ENCODE data around the gene LRMDA.

LRMDA gene

GRCh38 chr10:75431180-75432111 is at the start of gene LRMDA:
Gene LRMDA (plus strand): TSS chr10:75431624.
- no peak for DNase-seq (ENCODE audit: low read depth in 1 of 2, low spot score in 1 of 2)

DNA sequence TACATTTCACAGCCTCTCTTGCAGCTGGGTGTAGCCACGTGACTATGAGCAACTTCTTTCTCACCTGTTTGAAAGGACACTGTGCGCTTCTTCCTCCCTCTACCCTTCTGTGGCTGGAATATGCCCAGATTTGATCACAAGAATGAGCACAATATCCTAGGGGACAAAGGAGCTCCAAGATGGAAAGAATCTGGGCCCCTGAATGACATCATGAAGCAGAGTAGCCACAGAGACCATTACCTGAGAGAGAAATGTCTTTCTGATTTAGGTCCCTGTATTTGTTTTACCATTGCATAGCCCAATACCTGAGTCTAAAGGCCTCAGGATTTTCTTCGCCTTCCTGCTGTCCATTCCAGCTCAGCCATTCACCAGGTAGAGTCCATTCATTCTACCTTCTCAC is 45.3 kb upstream of the LRMDA start:
- DNase-seq (ENCODE audit: low read depth in 1 of 2, low spot score in 1 of 2), result no peak

DNA sequence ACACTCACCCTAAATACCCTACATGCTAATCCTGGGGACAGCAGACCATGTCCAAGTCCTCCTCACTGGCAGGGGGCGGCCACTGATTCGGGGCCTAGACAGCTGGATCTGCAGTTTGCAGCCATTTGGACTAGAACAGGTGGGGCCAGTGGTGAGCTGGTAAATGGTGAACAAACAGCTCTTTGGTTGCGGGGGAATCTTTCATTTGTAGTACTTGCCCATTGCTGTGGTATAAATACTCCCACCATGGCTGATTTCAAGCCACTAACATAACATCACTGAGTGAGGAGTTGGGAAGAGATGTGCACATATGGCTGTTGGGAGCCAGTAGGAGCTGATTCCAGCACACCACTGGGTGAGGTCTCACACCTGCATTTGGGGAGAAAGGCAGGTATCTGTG is 43.3 kb upstream of the LRMDA start:
- DNase-seq (ENCODE audit: low read depth in 1 of 2, low spot score in 1 of 2), result no peak

DNA sequence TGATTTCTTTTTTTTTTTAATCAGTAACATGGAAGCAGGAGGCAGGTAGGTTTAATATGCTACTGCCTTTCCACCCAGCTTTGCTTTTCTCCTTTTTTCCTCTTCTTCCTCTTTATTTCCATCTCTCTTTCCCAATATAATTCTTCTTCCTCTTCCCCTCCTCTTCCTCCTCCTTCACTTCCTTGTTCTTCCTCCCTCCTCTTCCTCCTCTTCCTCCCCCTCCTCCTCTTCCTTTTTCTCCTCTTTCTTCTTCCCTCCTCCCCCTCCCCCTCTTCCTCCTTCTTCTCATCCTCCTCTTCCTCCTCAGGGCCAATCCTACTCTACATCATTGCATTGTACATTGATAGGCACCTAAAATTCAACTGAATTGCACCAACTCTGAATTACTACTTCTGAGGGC is 41.2 kb upstream of the LRMDA start:
- DNase-seq (ENCODE audit: low read depth in 1 of 2, low spot score in 1 of 2), result no peak

DNA sequence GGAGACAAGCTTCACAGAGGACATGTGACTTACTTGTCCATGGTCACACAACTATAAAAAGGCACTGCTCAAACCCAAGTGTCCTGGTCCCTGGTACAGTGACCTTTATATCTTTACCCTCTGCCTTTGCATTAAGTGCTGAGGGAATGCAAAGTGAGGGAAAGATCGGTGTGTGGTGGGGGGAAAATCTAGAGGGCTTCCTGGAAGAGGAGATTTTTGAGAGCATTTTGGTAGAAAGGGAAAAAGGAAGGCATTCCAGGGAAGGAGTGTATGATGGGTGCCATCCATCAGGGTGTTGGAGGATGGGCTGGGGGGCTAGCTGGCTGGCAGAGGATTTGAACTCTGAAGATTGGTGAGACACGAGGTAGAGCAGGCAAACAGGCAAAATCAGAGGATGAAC is 39.2 kb upstream of the LRMDA start:
- no peak for DNase-seq (ENCODE audit: low read depth in 1 of 2, low spot score in 1 of 2)

- DNase-seq (ENCODE audit: low read depth in 1 of 2, low spot score in 1 of 2), result no peak
These were observed 38.7 kb upstream of the LRMDA start for GRCh38 chr10:75392744-75393143.

DNA sequence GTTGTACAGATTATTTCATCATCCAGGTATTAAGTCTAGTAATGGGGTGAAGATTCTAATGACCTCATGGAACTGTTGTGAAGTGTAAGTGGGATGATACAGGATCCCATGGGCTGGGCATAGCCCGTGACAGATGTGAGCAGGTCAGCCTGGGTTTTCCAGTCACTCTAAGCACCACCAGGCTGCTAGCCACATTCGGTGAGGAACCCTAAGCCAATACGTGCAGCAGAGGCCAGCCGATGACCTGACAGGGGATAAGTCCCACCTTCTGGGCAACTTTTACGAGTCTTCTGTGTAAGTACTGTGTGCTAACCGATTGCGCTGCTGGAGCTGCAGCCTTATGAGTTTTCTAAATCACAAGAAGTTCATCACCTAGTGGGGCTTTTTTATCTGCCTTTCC is 37.2 kb upstream of the LRMDA start:
- no peak for DNase-seq (ENCODE audit: low read depth in 1 of 2, low spot score in 1 of 2)

GRCh38 chr10:75395066-75395931 is 36.1 kb upstream of the LRMDA start:
- no peak for DNase-seq (ENCODE audit: low read depth in 1 of 2, low spot score in 1 of 2)

- DNase-seq (ENCODE audit: low read depth in 1 of 2, low spot score in 1 of 2), result no peak
These were observed 35.3 kb upstream of the LRMDA start for GRCh38 chr10:75395932-75396630.

GRCh38 chr10:75396631-75397495 is 34.6 kb upstream of the LRMDA start:
- no peak for DNase-seq (ENCODE audit: low read depth in 1 of 2, low spot score in 1 of 2)

DNA sequence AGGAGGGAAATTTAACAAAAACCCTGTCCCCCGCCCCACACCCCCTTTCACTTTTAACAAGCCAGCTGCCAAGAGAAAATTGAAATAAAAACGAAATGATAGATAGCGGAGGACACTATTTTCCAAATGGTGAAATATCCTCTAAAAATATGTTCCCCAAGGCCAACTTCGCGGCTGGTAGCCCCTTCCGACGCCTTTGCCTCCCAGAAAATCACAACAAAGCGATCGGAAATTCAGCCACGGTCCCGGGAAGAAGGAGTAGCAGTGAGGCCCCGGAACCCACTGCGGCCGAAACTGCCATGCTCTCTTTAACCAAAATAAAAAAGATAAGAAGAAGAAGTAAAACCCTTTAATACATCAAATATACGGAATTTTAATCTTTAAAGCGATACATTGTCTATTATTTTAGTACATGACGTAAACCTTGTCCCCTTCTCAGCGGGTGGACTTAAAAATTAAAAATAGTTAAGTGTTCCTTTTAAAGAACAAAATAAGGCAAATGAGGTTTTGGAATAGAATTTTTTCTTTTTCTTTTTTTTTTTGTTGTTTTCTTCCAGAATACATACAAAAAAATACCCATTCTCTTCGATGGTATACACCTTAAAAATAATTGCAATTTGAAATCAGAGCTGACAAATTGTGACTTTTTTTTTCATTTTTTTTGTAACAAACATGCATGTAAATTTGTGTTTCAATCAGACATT is 33.8 kb upstream of the LRMDA start:
- no peak for DNase-seq (ENCODE audit: low read depth in 1 of 2, low spot score in 1 of 2)

DNA sequence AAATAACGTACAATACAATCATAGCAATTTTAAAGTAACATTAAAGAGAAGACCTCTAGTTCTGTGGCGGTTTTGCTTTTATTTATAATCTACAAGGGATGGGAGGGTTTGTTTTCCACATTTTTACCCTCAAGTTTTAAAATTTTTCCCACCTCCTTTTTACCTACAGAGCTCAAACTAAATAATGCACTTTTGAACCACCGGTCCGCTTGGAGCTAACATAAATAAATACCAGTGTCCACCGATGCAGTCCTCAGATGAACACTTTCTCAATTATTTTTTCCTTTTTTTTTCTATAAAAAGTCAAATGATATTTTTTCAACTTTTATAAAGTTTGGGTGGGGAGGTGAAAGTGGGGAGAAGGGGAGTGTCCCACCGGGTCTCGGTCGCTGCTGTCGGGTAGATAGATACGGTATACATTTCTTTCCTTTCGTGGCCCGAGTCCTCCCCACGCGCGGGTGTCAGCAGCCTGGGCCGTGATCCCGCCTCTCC is 33.2 kb upstream of the LRMDA start:
- no peak for DNase-seq (ENCODE audit: low read depth in 1 of 2, low spot score in 1 of 2)

DNA sequence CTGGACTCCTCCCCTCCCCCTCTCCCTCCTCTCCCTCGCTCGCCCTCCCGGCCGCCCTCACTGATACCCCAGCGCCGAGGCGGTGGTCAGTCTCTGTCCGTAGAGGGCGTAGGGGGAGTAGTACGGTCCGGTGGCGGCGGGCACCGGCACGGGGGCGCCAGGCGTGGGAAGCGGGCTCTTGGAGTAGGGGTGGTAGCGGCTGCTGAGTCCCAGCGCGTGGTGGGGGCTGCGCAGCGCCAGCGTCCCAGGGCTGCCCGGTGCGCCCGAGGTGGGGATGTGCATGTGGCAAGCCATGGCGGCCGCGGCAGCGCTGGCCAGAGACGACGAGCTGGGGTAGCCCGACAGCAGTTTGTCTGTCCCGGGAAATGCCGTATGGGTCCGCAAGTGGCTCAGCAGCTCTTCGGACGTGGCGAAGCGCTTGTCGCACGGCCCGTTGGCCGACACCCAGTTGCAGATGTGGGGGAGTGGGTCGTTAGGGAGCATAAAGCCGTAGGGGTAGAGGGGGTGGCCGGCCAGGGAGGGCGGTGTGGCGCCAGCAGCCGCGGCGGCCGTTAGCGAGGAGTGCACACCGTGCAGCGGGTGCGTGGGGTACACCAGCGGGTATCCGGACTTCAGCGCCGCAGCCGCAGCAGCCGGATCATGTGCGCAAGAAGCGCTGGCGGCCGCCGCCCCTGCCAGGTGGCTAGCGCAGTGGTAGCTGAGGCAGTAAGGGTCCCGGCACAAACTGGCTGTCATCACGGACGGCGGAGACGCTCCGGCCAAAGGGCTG is 32.5 kb upstream of the LRMDA start:
- DNase-seq (ENCODE audit: low read depth in 1 of 2, low spot score in 1 of 2), result no peak

DNA sequence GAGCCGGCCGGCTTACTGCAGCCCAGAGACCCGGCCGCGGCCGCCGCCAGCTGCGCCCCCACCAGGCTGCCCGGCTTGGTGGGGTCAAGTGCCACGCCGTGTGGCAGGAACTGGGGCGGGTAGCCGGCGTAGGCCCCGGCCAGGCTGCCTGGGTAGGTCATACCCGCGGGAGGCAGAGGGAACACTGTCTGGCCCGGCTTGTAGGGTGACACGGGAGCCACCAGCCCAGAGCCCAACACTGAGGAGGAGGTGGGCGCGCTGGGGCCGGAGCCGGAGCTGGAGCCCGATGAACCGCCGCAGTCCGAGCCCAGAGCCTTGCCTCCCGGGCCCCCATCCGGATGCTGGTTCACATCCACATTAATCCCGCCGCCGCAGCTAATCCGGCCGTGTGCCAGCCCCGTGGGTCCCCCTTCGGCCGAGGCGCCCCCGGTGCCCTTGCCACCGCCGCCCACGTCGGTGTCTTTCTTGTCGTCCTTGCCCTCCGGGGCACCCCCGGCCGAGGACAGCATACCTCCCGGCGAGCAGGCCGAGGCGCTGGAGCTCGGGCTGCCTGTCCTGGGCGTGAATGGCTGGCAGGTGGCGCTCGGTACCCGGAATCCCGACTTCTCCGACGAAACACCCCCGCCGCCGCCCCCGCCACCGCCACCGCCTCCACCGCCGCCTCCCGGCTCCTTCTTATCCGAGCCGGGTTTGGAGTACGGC is 31.8 kb upstream of the LRMDA start:
- no peak for DNase-seq (ENCODE audit: low read depth in 1 of 2, low spot score in 1 of 2)

GRCh38 chr10:75400163-75400770 is 31.2 kb upstream of the LRMDA start:
- DNase-seq (ENCODE audit: low read depth in 1 of 2, low spot score in 1 of 2), result no peak

DNA sequence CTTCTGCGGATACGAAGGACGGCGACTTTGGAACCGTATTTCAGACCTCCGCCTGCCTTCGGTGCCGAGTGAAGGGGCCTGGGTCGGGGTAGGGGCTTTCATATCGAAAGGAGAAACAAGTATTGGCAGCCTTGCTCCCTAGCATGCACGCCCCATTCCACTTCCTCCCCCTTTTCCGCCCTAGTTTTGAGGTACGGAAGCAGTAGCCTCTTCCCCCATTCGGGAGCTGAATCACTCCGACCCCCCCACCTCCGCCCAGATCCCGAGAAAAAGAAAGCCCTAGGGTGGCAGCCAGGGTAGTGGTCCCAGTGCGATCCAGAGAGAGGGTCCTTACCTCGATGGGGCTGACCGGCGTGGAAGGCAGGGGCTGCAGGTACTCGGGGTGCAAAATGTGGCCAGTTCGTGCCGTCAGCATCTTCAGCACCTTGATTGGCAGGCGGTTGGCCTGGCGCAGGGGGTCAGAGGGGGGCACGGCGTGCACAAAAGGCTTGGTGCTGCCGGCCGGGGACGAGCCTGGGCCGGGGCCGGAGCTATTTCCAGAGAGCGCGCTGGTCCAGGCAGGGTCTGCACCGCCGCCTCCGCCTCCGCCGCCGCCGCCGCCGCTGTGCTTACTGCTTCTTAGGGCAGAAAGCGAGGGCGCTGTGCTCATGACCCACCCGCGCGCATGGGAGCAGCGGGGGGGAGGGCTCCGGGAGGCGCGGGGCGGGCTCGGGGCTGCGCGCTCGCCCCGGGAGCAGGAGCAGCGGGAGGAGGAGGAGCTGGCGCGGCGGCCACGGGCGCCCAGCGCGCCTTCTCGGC is 30.5 kb upstream of the LRMDA start:
- DNase-seq (ENCODE audit: low read depth in 1 of 2, low spot score in 1 of 2), result no peak

All from activated T-helper 1 cell treated with anti-CD3 and anti-CD28 coated beads, Interleukin-2, amount 50 U/mL, for 16 hours (primary cell).